Right hindlimb (tissue), 1 donor: Measurements from ENCODE around the gene ACP6.
"Not testable (repeated sequence)": the region's sequence is repeated elsewhere in the genome, so short reads cannot be mapped to it uniquely, and the experiment has no call there.

Source experiments
- DNase-seq: peaks from one replicate; pipeline ENCODE4 v3.0.0-alpha.2; 2018

The ACP6 gene

DNA sequence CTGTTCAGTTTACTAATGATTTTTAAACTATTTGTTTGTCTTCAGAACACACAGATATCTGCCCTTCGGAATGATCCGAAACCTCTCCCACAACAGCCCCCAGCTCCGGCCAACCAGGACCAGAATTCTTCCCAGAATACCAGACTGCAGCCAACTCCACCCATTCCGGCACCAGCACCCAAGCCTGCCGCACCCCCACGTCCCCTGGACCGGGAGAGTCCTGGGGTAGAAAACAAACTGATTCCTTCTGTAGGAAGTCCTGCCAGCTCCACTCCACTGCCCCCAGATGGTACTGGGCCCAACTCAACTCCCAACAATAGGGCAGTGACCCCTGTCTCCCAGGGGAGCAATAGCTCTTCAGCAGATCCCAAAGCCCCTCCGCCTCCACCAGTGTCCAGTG is 51.6 kb downstream of the ACP6 start:
- DNase-seq = no peak

DNA sequence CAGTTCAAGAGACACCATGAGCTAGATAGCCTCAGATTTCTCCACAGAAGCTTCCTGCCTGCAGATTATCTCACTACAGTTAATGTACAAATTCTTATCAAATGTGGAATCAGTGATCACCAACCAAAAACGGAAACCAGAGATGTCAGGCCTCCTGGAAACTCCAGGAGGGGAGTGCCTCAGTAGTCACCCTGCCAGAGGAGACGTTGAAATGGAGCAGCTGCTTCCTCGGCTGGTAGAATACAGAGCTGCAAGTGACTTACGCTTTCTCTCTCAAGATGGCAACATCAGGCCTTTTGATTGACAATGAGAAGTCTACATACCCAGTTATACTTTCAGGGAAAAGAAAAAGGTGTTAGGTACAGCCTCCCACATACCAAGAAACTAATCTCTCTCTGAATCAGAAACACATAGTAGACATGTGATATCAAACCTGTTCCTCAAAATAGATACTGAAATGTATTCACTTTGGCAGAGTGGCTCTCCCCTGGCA is 52.2 kb downstream of the ACP6 start:
- no peak for DNase-seq

DNA sequence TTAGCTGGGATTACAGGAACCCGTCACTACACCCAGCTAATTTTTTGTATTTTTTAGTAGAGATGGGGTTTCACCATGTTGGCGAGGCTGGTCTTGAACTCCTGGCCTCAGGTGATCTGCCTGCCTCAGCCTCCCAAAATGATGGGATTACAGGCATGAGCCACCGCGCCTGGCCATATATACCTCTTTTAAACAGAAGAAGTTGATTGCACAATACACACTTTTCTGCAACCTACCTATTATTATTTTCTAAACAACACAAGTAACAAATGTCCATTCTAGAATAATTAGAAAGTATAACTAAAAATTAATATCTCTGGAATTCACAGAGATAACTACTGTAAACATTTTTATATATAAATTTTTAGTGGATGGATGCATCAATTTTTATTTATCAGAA is 55.4 kb downstream of the ACP6 start:
- DNase-seq = not testable (repeated sequence)

DNA sequence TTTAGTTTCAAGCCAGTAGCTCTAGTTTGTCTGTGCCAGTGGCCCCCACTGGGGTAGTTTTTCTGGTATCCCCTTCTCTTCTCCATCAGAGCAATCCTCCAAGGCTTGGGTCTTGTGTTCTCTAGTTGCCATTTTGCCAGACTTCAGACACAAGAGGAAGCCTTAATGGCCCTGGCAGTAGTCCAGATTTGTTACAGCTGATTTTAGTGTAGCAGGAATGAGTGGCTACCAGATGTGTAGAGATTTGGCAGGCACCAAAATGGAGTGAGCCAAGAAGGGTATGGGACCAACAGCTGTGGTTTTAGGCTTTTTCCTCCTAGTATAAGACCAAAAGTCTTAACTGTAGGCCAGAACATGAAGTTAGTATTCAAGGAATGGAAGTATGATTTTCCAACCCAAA is 56.8 kb downstream of the ACP6 start:
- DNase-seq = peak; percentile 48

DNA sequence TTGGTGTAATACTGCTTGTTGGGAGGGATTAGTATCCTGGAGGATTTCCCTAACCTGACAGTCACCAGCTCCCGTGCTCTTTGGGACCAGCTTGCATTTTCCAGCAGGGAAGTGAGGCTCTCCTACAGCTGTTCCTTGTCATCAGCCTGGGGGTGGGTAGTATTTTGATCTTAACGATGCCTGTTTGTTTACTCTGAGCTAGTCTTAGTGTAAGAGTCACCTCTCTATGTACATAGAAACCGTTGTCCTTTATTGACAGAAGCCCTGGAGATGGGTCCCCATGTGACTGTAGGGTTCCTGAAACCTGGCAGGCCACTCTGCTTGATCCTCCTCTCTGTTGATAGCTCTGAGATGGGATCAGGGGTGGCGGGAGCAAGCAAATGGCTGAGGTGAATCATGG is 58.0 kb downstream of the ACP6 start:
- no peak for DNase-seq

DNA sequence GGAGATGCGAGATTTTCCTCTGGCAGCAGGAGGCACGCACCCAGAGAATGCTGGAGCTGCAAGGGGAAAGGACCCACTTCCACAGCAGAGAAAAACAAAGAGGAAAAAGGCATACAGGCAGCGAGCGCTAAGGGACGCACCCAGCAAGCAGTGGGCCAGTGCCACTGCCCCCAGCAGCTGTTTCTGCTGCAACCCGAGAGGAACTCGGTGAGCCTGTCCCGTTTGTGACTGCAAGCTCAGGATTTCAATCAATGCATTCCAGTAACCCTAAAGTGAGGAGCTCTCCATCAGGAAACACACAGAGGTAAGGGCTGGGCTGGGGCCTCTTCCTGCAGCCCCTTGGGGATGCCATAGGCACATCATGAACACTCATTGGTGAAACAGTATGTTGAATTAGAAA is 58.7 kb downstream of the ACP6 start:
- DNase-seq = peak; percentile 37

DNA sequence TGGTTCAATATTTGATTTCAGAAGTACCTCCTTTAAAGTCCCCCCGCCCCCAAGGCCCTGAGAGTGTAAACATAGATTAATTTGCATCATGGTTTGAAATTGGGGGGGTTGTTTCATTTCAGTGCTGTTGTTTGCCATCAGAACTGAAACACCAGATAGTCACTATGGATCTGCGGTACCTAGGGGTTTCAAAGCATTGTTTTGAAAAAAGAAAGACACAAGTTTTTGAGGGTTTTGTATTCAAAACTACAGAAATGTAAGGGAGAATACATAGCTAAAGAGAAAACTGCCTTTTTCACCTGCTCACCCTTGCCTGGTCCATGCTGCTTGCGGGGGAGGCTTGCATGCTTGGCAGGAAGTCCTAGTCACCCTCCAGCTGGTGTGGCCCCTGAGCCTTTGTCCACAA is 59.3 kb downstream of the ACP6 start:
- no peak for DNase-seq

DNA sequence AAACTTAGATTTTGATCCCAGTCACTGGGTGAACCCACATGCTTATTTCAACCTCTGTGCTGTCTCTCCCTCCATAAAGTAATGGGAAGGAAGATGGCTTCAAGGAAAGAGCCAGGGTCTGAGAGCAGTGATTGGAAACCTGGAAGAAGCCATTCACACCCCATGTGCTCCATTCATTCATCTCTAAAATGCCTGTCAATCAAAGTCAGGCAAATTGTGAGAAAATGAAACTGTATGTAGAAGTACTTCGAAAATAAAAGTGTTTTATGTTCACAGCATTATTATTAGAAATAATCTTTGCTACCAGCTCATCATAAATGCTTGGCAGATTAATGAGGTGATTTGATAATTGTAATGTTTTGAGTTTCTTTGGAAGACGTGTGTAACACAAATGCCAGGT is 61.0 kb downstream of the ACP6 start:
- no peak for DNase-seq

DNA sequence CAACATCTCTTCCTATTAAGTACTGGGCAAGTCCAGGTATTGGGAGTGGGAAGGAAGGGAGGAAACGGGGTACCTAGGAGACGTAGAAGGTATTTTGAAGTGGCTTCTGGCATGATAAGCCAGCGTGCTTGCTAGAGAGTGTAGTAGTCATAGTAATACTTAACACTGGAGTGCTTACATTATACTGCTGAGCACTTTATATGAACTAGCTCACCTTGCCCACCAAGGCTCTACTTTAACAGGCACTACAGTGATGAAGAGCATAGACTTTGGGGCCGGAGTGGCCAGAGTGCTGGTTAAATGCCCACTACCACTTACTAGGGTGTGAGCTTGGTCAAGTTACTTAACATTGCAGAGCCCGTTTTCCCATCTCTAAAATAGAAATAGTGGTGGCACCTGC is 61.7 kb downstream of the ACP6 start:
- no peak for DNase-seq

DNA sequence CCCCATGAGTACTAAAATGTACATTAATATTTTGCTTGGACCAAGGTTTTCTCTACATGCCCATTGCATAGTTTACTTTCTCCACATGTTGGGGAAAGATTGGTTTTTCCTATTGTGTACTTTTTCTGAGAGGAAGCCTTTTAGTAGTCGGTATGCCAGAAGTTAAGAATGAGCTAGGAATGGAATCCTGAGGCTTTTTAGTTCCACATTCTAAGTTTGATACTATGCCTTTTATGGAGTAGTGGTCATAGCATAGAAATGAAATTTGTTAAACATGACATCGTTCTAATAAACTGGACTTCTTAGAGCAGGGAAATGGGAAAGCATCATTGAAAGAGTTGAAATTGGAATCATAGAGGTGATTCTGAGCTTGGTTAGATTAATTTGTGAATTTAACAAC is 64.7 kb downstream of the ACP6 start:
- DNase-seq = no peak

DNA sequence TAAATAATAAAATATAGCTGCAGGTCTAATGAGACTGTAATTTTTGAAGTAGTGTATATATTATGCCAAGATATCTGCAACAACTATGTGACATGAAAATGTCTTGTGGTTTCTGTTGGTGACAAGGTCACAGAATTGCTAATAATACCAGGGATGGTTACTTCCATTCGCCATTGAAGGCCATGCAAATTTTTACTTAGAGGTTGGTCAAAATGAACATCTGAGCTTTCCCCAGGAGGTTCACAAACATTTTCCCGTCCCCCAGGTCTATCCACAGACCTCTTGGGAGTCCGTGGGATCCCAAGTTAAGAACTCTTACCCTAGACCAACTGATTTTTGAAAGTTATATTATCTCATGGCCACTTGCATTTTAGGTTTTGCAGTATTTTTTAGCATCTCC is 66.3 kb downstream of the ACP6 start:
- DNase-seq = no peak

DNA sequence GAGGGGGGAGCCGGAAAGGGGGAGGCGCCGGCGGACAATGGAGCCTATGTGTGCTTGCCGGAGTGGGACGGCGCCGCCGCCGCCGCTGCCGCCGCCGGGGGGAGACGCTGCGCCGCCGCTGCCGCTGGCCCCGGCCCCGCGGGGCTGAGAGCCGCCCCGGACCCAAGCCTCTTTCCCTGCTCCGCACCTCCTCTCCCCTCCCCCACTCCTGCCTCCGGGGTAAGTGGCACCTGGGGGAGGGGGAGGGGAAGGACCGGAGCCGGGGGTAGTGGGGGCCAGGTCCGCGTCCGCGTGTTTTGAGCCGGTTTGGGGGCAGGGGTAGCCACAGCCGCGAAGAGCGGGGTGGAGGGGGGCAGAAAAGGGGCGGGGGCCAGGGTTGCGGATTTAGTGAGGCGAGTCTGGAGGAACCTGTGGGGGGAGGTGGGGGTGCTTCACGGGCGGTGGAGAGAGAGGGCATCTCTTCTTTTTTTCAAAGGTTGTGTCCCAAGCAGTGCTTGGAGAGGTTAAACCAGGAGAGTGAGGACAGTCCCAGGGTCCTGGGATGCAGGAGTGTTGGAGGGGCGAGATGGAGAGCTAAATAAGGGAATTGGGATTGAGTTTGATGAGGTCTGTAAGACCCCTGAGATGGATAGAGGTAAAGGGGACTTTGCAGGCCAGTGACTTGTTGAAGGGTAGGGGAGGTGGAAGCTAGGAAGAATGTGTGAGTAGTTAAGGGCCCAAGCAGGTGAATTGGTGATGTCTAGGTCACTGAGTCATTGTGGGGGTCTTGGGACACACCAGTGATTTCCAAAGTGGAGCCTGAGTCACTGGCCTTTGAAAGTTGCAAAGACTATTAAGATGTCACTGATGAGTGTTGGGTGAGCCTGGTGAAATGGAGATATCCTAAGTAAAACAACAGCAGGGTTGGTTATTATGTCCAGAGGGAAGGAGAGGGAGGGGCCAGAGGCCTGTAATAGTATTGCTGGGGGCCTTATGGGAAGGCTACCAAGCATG is 69.9 kb downstream of the ACP6 start:
- DNase-seq = no peak

DNA sequence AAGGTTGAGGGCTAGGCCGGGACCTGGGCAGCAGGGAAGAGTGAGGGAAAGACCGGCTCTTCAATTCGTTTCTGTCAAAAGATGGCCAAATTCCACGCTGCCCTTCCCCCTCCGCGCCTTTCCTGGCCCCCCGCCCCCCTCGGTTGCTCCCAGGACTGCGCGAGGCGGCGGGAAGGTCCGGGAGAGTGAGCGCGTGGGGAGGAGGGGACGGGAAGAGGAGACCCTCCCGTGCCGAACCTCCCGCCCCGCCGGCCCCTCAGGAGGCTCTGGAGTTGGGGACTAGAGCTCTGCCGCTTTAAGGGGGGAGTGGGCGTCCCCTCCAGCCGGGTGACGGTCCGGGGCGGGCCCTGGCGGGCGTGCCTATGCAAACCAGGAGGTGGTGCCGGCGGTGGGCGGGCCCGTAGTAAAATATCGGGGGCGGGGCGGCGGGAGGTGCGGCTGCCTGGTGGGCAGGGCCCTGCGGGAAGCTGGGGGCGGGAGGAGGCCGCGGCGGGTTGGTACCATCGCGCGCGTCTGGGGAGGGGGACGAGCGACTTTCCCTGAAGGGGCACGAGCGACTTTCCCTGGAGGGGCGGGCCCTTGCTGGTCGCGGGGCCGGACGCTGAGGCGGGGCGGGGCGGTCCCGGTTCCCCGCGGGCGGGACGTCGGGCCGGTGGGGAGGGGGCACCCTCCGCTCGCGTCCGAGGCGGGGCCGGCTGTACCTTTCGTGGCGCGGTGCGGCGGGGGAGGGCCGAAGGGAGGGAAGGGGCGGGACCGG is 70.8 kb downstream of the ACP6 start:
- peak; percentile 99 for DNase-seq

DNA sequence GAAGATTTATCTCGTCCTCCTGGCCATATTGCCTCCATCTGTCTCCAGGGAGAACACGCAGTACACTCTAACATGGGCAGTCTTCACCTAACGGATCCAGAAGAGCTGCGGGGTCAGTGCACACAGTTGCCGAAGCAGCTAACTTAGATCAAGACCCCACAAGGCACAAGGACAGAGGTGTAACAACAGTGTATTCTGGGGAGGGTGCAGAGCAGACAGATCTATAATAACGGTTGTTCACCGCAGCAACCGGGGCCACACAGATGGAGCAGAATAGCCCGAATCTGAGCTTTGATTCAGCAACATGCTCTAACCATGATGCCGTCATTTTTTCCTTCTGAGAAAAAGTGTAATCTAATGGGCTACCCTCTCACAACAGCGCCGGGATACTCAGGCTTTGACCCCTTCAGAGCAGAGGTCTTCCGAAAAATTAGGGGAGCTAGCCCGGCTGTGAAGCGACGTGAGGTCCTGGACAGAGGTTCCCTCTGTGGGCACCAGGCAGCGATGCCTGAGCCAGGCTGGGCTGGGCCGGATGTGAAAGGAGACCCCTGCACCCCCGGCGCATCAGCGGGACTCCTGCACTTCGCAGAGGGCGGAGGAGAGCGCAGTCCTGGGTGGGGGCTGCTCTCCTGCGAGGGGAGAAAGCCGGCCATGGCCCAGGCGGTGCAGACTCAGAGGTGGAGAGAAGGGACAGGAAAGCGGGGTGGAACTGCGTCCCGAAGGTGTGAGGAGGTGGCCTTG is 71.5 kb downstream of the ACP6 start:
- DNase-seq = peak; percentile 85

DNA sequence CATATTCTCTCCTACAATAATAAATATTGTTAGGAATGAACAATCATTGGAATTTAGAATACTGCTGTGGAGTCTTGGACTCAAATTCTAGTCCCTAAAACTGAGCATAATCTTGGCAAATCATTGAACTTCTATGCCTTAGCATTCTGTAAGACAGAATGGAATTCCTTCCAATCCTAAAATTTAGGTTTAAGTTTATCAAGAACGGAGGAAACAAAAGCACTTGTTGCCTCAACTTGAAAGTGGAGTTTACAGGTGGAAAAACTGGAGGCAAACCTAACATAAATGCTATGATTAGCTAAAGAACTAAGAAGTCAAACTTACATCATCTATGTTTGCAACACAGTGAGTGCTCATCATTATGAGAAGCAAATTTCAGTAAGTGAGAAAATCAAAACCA is 73.3 kb downstream of the ACP6 start:
- no peak for DNase-seq
